HG03439 (cell line): ENCODE measurements around the gene AK6.
"Not testable (repeated sequence)": the region's sequence is repeated elsewhere in the genome, so short reads cannot be mapped to it uniquely, and the experiment has no call there.

Experiments used
- ATAC-seq: cut with Tn5 transposase; IDR thresholded peaks from one replicate; pipeline ENCODE4 v1.9.1; 2021; ENCODE audit warnings: mild to moderate bottlenecking, moderate library complexity; ENCODE audit not compliant: unreplicated experiment

Gene AK6

GRCh38 chr5:69369340-69370121 lies at the start of gene AK6, which contains the start of the genes RAD17 and TAF9:
AK6 (minus strand) TSS chr5:69369520; CDS start chr5:69369490, 30 bp downstream.
RAD17 (plus strand) TSS chr5:69369818; CDS start chr5:69372209, 2,391 bp downstream.
TAF9 (minus strand) TSS chr5:69369520; CDS start chr5:69365737, 3,783 bp downstream.
- ATAC-seq, result peak; percentile 91

- ATAC-seq, result no peak
These were observed 49.2 kb upstream of the AK6 start for GRCh38 chr5:69418554-69418953.

- no peak for ATAC-seq
These were observed 47.4 kb upstream of the AK6 start for GRCh38 chr5:69416699-69417098.

- ATAC-seq, result no peak
These were observed 46.9 kb upstream of the AK6 start for GRCh38 chr5:69416180-69416579.

GRCh38 chr5:69415584-69415958 lies 46.3 kb upstream of the AK6 start:
- no peak for ATAC-seq

GRCh38 chr5:69414885-69415583 lies 45.7 kb upstream of the AK6 start, which contains the start of gene MARVELD2:
MARVELD2 (plus strand) TSS chr5:69415116; CDS start chr5:69419386, 4,270 bp downstream.
- ATAC-seq, result no peak

GRCh38 chr5:69404659-69405330 lies 35.5 kb upstream of the AK6 start:
- no peak for ATAC-seq

- no peak for ATAC-seq
These were observed 9.1 kb upstream of the AK6 start for GRCh38 chr5:69378376-69378775.

- peak; percentile 68 for ATAC-seq
These were observed 5.7 kb upstream of the AK6 start for GRCh38 chr5:69374911-69375446.

GRCh38 chr5:69372394-69372793 lies 3.1 kb upstream of the AK6 start:
- ATAC-seq, result no peak

GRCh38 chr5:69370335-69370734 lies 1.0 kb upstream of the AK6 start:
- ATAC-seq, result not testable (repeated sequence)

GRCh38 chr5:69368458-69369339 lies 621 bp downstream of the AK6 start:
- peak; percentile 1 for ATAC-seq

- ATAC-seq, result no peak
These were observed 1.5 kb downstream of the AK6 start for GRCh38 chr5:69367697-69368279.

- ATAC-seq, result no peak
These were observed 4.5 kb downstream of the AK6 start for GRCh38 chr5:69364850-69365249.

- ATAC-seq, result no peak
These were observed 4.9 kb downstream of the AK6 start for GRCh38 chr5:69364414-69364813.

GRCh38 chr5:69360442-69360841 lies 8.9 kb downstream of the AK6 start:
- ATAC-seq, result no peak

- no peak for ATAC-seq
These were observed 9.6 kb downstream of the AK6 start for GRCh38 chr5:69359699-69360098.

GRCh38 chr5:69350664-69351063 lies 18.7 kb downstream of the AK6 start:
- ATAC-seq, result no peak

GRCh38 chr5:69343083-69343482 lies 26.2 kb downstream of the AK6 start:
- ATAC-seq, result no peak
